ENCODE data around the gene ADAM17.
A peak's percentile ranks its signal among the peaks of the same experiment; 100 is the strongest.
"Not testable (repeated sequence)": the region's sequence is repeated elsewhere in the genome, so short reads cannot be mapped to it uniquely, and the experiment has no call there.

Gene ADAM17

DNA sequence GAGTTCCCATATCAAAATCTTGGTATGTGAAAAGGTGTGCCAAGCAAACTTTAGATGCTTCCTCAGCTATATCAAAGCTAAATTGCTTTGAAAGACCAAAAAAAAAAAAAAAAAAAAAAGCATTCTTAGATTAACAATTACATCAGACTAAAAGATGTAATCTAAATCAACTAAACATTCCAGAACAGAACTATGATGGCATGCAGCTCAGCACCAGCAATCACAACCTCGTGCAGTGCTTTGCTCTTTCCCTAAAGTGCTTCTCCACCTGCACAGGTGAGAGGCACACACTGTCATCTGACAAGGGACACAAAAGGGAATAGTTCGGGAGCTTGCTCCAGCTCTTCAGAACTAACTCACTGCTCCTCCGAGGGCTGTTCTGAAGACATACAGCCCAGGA is 37.5 kb downstream of the ADAM17 start:
- DNase-seq = no peak

- DNase-seq = no peak
Observed at GRCh38 chr2:9517118-9517782, 38.4 kb downstream of the ADAM17 start.

DNA sequence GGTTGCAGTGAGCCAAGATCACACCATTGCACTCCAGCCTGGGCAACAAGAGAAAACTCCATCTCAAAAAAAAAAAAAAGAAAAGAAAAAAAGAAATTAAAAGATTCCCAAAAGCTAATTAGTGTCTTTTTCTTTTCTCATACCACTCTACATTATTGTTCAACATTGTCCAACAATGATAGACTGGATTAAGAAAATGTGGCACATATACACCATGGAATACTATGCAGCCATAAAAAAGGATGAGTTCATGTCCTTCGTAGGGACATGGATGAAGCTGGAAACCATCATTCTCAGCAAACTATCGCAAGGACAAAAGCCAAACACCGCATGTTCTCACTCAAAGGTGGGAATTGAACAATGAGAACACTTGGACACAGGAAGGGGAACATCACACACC is 41.7 kb downstream of the ADAM17 start:
- DNase-seq = not testable (repeated sequence)

GRCh38 chr2:9508931-9509330 is 46.7 kb downstream of the ADAM17 start:
- no peak for DNase-seq

GRCh38 chr2:9498210-9498609 is 57.4 kb downstream of the ADAM17 start:
- DNase-seq = no peak

- DNase-seq = no peak
Observed at GRCh38 chr2:9497017-9497416, 58.6 kb downstream of the ADAM17 start.

- DNase-seq = no peak
Observed at GRCh38 chr2:9494081-9494480, 61.5 kb downstream of the ADAM17 start.

DNA sequence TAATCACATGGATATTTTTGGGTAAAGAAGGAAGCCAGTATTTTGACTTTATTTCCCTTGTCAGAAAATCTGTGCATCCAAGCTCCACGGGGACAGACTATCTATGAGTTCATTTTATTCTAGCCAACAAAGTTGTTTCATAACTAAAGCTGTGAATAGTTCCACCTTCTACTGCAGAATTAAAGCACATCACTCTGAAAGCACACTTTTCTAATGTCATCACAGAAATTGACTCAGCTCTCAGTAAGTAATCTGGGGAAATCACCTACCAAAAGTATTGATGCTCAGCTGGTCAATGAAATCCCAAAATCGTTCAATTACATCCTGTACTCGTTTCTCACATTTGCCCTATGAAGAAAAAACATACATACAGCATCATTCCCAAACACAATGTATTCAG is 62.2 kb downstream of the ADAM17 start:
- no peak for DNase-seq

DNA sequence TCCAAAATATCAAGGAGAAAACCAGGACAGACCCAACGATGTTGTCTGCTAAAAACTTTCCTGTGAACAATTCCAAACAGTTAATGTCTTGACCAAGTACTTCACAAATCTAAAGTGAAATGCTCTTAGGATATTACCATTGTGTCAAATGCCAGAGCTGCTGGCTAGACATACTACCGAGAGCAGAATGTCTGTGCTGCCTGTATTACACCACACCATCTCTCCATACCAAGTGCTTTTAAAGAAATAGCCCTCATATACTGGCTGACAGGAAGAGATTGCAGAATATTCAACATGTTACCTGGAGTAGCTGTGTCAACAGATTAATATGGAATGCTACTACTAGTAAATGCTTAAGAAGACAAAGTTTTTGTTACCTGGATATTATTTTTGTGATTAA is 62.7 kb downstream of the ADAM17 start:
- DNase-seq = no peak

GRCh38 chr2:9490789-9491188 is 64.8 kb downstream of the ADAM17 start:
- DNase-seq = no peak

DNA sequence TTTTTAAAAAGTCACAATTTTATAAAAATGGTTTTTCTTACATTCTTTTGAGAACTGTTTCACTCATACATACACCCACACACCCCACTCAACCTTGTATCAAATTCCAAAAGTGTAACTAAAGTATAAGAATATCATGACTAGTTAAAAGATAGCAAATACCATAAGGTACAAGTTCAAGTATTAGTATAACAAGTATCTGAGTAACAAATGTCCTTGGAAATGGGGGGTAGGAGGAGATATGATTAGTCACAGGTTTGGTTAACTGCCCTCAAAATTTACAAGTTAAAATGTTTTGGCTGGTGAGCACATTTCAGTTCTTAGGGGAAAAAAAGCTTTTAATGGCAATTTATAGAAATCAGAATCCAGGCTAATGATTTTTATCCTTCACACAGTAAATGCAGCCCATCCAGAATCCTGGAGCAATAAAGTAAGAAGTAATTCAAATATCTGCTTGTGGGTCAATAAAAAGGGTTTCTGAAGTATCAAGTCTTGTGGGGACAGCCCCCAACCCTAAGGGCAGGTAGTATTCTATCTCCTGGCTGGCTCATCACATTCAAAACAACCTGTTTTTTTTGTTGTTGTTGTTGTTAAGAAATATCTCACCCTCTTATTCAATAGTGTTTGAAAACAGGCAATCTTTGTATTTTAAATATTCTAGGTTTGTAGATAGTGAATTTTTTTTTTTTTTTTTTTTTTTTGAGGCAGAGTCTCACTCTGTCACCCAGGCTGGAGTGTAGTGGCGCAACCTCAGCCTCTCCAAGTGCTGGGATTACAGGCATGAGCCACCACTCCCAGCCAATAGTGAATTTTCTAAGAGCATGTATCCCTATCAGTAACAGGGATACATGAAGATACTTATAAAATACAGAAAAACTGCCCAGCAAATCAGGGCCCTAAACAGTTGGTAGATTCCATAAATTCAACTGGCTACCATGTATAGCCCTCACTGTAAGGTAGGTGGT is 66.8 kb downstream of the ADAM17 start:
- DNase-seq = no peak

GRCh38 chr2:9484533-9484932 is 71.1 kb downstream of the ADAM17 start:
- DNase-seq = no peak

- DNase-seq = no peak
Observed at GRCh38 chr2:9483107-9483506, 72.5 kb downstream of the ADAM17 start.

DNA sequence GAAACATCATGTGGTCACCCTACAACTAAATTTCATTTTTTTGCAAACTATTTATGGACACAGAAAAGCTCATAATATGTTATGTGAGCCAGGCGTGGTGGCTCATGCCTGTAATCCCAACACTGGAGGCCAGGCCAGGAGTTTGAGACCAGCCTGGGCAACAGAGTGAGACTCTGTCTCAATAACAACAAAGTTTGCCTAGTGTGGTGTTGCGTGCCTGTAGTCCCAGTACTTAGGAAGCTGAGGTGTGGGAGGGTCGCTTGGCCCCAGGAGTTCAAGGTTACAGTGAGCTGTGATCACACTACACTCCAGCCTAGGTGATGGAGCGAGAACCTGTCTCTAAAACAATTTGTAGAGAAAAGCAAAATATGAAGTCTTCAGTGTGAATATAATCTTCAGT is 75.5 kb downstream of the ADAM17 start:
- DNase-seq = no peak

DNA sequence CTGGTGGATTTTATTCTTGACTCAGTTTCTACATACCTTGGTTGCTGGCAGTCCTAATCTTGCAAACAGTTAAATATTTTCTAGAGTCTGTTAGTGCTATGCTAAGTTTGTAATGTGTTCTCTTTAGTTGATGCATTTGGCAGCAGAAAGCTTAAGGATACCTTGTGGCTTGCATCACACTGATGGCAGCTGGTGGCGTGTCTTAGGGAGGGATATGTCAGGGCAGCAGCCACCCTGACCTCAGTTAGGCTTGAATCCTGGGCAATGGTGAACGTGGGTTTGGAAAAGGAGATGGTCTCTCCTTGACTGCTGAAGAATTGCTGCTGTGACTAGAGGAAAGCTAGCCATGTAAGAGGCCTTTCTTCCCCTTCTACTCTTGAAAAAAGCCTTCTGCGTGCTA is 77.1 kb downstream of the ADAM17 start:
- DNase-seq = no peak

DNA sequence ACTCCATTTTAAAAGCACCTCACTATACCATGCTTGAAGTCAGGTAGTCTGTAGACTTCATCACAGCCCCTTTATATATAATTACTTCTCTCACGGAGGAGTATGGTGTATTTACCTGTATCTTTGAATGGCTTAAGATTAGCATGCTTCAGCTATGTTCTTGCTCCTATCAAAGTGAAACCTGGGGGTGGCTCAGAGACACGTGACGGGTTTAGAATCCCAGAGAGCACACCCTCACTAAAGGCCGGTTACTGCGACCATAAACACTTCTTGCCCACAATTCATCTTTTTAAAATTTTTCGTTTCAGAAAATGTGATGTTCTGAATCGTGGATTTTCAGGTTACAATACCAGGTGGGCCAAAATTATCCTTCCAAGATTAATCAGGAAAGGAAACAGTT is 77.7 kb downstream of the ADAM17 start:
- DNase-seq = no peak

- peak; percentile 57 for DNase-seq
Observed at GRCh38 chr2:9474361-9475057, 81.1 kb downstream of the ADAM17 start, which contains the start of gene IAH1. Gene IAH1, plus strand, starts transcription at chr2:9474551. Its CDS starts 16 bp downstream, at chr2:9474567.

- DNase-seq = peak; percentile 23
Observed at GRCh38 chr2:9473985-9474360, 81.7 kb downstream of the ADAM17 start.

- DNase-seq = no peak
Observed at GRCh38 chr2:9473308-9473984, 82.2 kb downstream of the ADAM17 start.

DNA sequence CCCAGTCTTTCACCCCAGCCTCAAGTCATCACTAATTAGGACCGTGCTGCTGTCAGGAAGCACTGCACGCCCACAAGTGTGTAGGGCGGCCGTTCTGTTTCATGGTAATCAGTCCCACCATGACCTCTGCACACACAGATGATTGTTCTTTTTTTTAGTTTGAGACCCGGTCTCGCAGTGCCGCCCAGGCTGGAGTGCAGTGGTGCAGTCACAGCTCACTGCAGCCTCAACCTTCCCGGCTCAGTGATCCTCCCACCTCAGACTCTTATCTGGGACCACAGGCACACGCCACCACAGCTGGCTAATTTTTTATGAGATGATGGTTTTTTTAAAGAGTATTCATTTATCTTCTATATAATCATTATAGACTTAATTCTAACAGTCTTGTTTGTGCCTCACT is 83.1 kb downstream of the ADAM17 start:
- DNase-seq = no peak

- DNase-seq = no peak
Observed at GRCh38 chr2:9471206-9471605, 84.4 kb downstream of the ADAM17 start.

- no peak for DNase-seq
Observed at GRCh38 chr2:9467687-9468086, 87.9 kb downstream of the ADAM17 start.

DNA sequence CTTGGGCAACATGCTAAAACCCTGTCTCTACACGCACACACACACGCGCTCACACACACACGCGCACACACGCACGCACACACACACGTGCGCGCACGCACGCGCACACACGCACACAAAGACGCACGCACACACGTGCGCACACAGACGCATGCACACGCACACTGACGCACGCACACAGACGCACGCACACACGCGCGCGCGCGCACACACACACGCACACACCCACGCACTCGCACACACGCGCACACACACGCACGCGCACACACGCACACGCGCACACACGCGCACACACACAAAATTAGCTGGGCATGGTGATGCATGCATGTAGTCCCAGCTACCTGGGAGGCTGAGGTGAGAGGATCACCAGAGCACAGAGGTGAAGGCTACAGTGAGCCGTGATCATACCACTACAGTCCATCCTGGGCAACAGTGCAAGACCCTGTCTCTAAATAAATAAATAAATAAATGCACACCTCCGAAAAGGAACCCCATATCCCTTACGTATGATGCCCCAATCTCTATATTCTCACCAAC is 89.4 kb downstream of the ADAM17 start:
- no peak for DNase-seq

Data from NCI-H2171 (cell line).